H9 (cell line): Measurements from ENCODE around the gene COMMD9. TPM values are rescaled to one million over a fixed set of nuclear protein-coding genes. Genes with fewer than 3 reads are reported as not detected.
A peak's percentile ranks its signal among the peaks of the same experiment; 100 is the strongest.

ENCODE experiments used
- DNase-seq: peaks from one replicate; pipeline ENCODE4 v3.0.0-alpha.2; 2017
- H2AFZ ChIP-seq: one replicate; pipeline ENCODE4 v1.6.1; 2013; ENCODE audit warnings: mild to moderate bottlenecking, low read length, control low read depth, moderate library complexity
- H2AK5ac ChIP-seq: 2 replicates; pipeline ENCODE4 v1.6.1; 2013; ENCODE audit warnings: low read length, control low read depth, mixed read lengths; ENCODE audit not compliant: insufficient read length
- H2BK120ac ChIP-seq: one replicate; pipeline ENCODE4 v1.6.1; 2013; ENCODE audit warnings: low read depth, mild to moderate bottlenecking, low read length, control low read depth, inconsistent platforms; ENCODE audit not compliant: poor library complexity, severe bottlenecking
- H2BK12ac ChIP-seq: 2 replicates; pipeline ENCODE4 v1.6.1; 2013; ENCODE audit warnings: low read length, control low read depth, mixed read lengths, low read depth; ENCODE audit not compliant: insufficient read length
- H2BK15ac ChIP-seq: 2 replicates; pipeline ENCODE4 v1.6.1; 2013; ENCODE audit warnings: low read depth, low read length, control low read depth
- H2BK20ac ChIP-seq: one replicate; pipeline ENCODE4 v1.6.1; 2013; ENCODE audit warnings: low read depth, mild to moderate bottlenecking, low read length, control low read depth, inconsistent platforms; ENCODE audit not compliant: poor library complexity, severe bottlenecking
- H2BK5ac ChIP-seq: 2 replicates; pipeline ENCODE4 v1.6.1; 2013; ENCODE audit warnings: low read length, control low read depth, mixed read lengths; ENCODE audit not compliant: insufficient read length
- H3K14ac ChIP-seq: 2 replicates; pipeline ENCODE4 v1.6.1; 2013; ENCODE audit warnings: low read length, control low read depth; ENCODE audit not compliant: insufficient read depth
- H3K18ac ChIP-seq: 2 replicates; pipeline ENCODE4 v1.6.1; 2013; ENCODE audit warnings: low read depth, mild to moderate bottlenecking, mixed read lengths, low read length, control low read depth; ENCODE audit not compliant: insufficient read length
- H3K23ac ChIP-seq: 2 replicates; pipeline ENCODE4 v1.6.1; 2013; ENCODE audit warnings: low read length, control low read depth, mixed read lengths, low read depth; ENCODE audit not compliant: insufficient read length
- H3K23me2 ChIP-seq: 2 replicates; pipeline ENCODE4 v1.6.1; 2013; ENCODE audit warnings: low read depth, mild to moderate bottlenecking, mixed read lengths, low read length, control low read depth; ENCODE audit not compliant: insufficient read length, poor library complexity, severe bottlenecking
- H3K27ac ChIP-seq: 2 replicates; pipeline ENCODE4 v1.5.1; 2013; ENCODE audit warnings: low read length, control low read depth, mixed read lengths, low read depth; ENCODE audit not compliant: insufficient read length
- H3K27me3 ChIP-seq: 2 replicates; pipeline ENCODE4 v1.6.1; 2013; ENCODE audit warnings: low read length, control low read depth, inconsistent platforms; ENCODE audit not compliant: insufficient read depth
- H3K4ac ChIP-seq: 2 replicates; pipeline ENCODE4 v1.6.1; 2013; ENCODE audit warnings: low read depth, mild to moderate bottlenecking, control low read depth, inconsistent platforms, low read length, moderate library complexity
- H3K4me1 ChIP-seq: 2 replicates; pipeline ENCODE4 v1.6.1; 2013; ENCODE audit warnings: low read length, control low read depth, inconsistent platforms; ENCODE audit not compliant: insufficient read depth
- H3K4me2 ChIP-seq: 2 replicates; pipeline ENCODE4 v1.6.1; 2013; ENCODE audit warnings: low read length, control low read depth, mixed read lengths; ENCODE audit not compliant: insufficient read length, insufficient read depth
- H3K56ac ChIP-seq: 2 replicates; pipeline ENCODE4 v1.6.1; 2013; ENCODE audit warnings: low read depth, mild to moderate bottlenecking, mixed read lengths, low read length, control low read depth; ENCODE audit not compliant: insufficient read length
- H3K79me1 ChIP-seq: 2 replicates; pipeline ENCODE4 v1.6.1; 2013; ENCODE audit warnings: low read depth, mild to moderate bottlenecking, moderate library complexity, low read length, control low read depth, inconsistent platforms; ENCODE audit not compliant: insufficient read depth, poor library complexity, severe bottlenecking
- H3K79me2 ChIP-seq: 2 replicates; pipeline ENCODE4 v1.6.1; 2013; ENCODE audit warnings: low read length, control low read depth, inconsistent platforms; ENCODE audit not compliant: insufficient read depth
- H3K9ac ChIP-seq: 2 replicates; pipeline ENCODE4 v1.6.1; 2013; ENCODE audit warnings: low read length, control low read depth, mixed read lengths; ENCODE audit not compliant: insufficient read length; ENCODE audit errors: extremely low read depth
- H3K9me3 ChIP-seq: one replicate; pipeline ENCODE4 v1.6.1; 2013; ENCODE audit warnings: low read depth, low read length, inconsistent platforms; ENCODE audit not compliant: control insufficient read depth
- H3T11ph ChIP-seq: one replicate; pipeline ENCODE4 v1.6.1; 2013; ENCODE audit warnings: mild to moderate bottlenecking, low read length, control low read depth, inconsistent platforms
- H4K20me1 ChIP-seq: one replicate; pipeline ENCODE4 v1.6.1; 2013; ENCODE audit not compliant: control insufficient read depth, insufficient read length, insufficient read depth
- H4K5ac ChIP-seq: 2 replicates; pipeline ENCODE4 v1.6.1; 2013; ENCODE audit warnings: low read depth, mild to moderate bottlenecking, mixed read lengths, low read length, control low read depth; ENCODE audit not compliant: insufficient read length
- H4K8ac ChIP-seq: replicated peaks from 2 replicates; pipeline ENCODE4 v1.6.1; 2013; ENCODE audit warnings: low read length, control low read depth, mixed read lengths, low read depth; ENCODE audit not compliant: insufficient read length
- H4K91ac ChIP-seq: 2 replicates; pipeline ENCODE4 v1.6.1; 2013; ENCODE audit warnings: low read depth, mild to moderate bottlenecking, moderate library complexity, mixed read lengths, low read length, control low read depth; ENCODE audit not compliant: insufficient read length
- H3K27ac Mint-ChIP-seq, 3 experiments: 2 replicates in 2 of 3; 3 replicates in 1 of 3; pipeline ENCODE4 v1.8.0; 2020 to 2021; ENCODE audit warnings: mixed read lengths in 3 of 3, mild to moderate bottlenecking in 1 of 3, moderate library complexity in 1 of 3
- H3K27me3 Mint-ChIP-seq: 2 replicates; pipeline ENCODE4 v1.8.0; 2021; ENCODE audit warnings: low read depth, mild to moderate bottlenecking, moderate library complexity, mixed read lengths
- H3K36me3 Mint-ChIP-seq, 3 experiments: 2 replicates in 2 of 3; 3 replicates in 1 of 3; pipeline ENCODE4 v1.8.0; 2020 to 2021; ENCODE audit warnings: low read depth in 3 of 3, mixed read lengths in 3 of 3; ENCODE audit not compliant: insufficient read depth in 1 of 3
- H3K4me1 Mint-ChIP-seq, 2 experiments: 2 replicates each; pipeline ENCODE4 v1.8.0; 2020; ENCODE audit warnings: mixed read lengths in 2 of 2
- H3K4me3 Mint-ChIP-seq, 2 experiments: 2 replicates in 1 of 2; 3 replicates in 1 of 2; pipeline ENCODE4 v1.8.0; 2020 to 2021; ENCODE audit warnings: mild to moderate bottlenecking in 2 of 2, mixed read lengths in 2 of 2, moderate library complexity in 1 of 2
- H3K9me3 Mint-ChIP-seq, 2 experiments: 2 replicates in 1 of 2; 3 replicates in 1 of 2; pipeline ENCODE4 v1.8.0; 2020; ENCODE audit warnings: mild to moderate bottlenecking in 2 of 2, mixed read lengths in 2 of 2, moderate library complexity in 1 of 2
- WGBS: extraction: QIAGEN DNeasy Blood & Tissue Kit; methylation state at CpG from one replicate; pipeline ENCODE4 v1.1.7; 2013; ENCODE audit warnings: missing lambda C conversion rate, low lambda C conversion rate, mixed read lengths; ENCODE audit not compliant: insufficient read length; ENCODE audit errors: extremely low coverage; 5-methylcytosine and 5-hydroxymethylcytosine counted together
- total RNA-seq: library from RNA; stranded (reverse); gene quantifications from 2 replicates; pipeline ENCODE4 v1.2.1, GENCODE V29; 2021
- TF ChIP-seq, protein P1 (sequence below): fragments of 200-600 bp; sonication (generic); conservative IDR thresholded peaks from 3 replicates; pipeline ENCODE4 v1.8.0; 2021; ENCODE audit warnings: antibody characterized with exemption, mild to moderate bottlenecking

COMMD9 gene
- total RNA-seq, 1 experiment from 2014 or later, result 47.0 TPM

DNA sequence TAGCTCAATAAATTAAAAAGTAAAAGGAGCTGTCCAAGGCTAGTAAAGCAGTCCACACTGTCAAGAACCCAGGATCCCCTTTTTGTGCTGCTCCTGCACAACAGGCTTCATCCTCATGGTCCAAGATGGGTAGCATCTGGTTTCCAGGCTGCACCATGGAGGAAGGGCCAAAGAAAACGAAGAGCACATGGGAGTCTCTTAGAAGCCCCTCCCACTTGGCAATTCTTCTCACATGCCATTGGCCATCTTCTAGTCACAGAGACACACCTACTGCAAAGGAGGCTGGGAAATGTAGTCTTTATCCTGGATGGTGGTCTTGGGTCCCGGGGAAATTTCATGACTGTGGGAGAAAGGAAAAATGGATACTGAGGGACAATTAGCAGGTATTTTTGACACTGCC is 44.7 kb upstream of the COMMD9 start:
- Histone ChIP-seq H2AK5ac (no peak overlapping the region), H2AFZ (no peak overlapping the region), H2BK15ac (no peak overlapping the region), H3K4ac (no peak overlapping the region), H3K9ac (no peak overlapping the region), H3K18ac (no peak overlapping the region), H3K27me3 (no peaks in the 10 kb centered on the region), H4K20me1 (no peaks in the 10 kb centered on the region), H4K91ac (no peak overlapping the region), H2BK12ac (no peak overlapping the region), H3K79me1 (no peaks in the 10 kb centered on the region), H2BK20ac (no peak overlapping the region), H3K4me2 (no peak overlapping the region), H4K5ac (no peak overlapping the region), H4K8ac (no peak overlapping the region), H3K14ac (no peak overlapping the region), H3K79me2 (no peaks in the 10 kb centered on the region), H2BK120ac (no peak overlapping the region), H3K4me1 (no peaks in the 10 kb centered on the region), H3K56ac (no peak overlapping the region), H3T11ph (no peak overlapping the region), H3K23ac (no peak overlapping the region), H3K27ac (no peak overlapping the region), H3K9me3 (no peaks in the 10 kb centered on the region), H3K23me2 (no peaks in the 10 kb centered on the region), H2BK5ac (no peak overlapping the region)
- peaks cover 0 to 3% (median 0%) of the 10 kb centered on the region in 3 experiments; a peak in 2 of 7 replicates for H3K36me3 Mint-ChIP-seq
- H3K4me3 Mint-ChIP-seq, result no peak overlapping the region
- H3K4me1 Mint-ChIP-seq, result 0 out of 4 replicates have a peak, but pooled peaks cover 0 to 4% of the 10 kb centered on the region in 2 experiments
- no peak overlapping the region for H3K27ac Mint-ChIP-seq
- peaks cover 4% of the 10 kb centered on the region for H3K27me3 Mint-ChIP-seq
- TF ChIP-seq, protein P1, sequence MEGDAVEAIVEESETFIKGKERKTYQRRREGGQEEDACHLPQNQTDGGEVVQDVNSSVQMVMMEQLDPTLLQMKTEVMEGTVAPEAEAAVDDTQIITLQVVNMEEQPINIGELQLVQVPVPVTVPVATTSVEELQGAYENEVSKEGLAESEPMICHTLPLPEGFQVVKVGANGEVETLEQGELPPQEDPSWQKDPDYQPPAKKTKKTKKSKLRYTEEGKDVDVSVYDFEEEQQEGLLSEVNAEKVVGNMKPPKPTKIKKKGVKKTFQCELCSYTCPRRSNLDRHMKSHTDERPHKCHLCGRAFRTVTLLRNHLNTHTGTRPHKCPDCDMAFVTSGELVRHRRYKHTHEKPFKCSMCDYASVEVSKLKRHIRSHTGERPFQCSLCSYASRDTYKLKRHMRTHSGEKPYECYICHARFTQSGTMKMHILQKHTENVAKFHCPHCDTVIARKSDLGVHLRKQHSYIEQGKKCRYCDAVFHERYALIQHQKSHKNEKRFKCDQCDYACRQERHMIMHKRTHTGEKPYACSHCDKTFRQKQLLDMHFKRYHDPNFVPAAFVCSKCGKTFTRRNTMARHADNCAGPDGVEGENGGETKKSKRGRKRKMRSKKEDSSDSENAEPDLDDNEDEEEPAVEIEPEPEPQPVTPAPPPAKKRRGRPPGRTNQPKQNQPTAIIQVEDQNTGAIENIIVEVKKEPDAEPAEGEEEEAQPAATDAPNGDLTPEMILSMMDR, result no peak
- H3K9me3 Mint-ChIP-seq, result no peaks in the 10 kb centered on the region
- WGBS, result no CpG with 5 or more reads among the region's 2 CpGs
- DNase-seq, result peak; percentile 73
